ENCODE measurements around the gene ERP44.
"Not testable (repeated sequence)": the region's sequence is repeated elsewhere in the genome, so short reads cannot be mapped to it uniquely, and the experiment has no call there.

ERP44 gene

GRCh38 chr9:100099722-100100042 is 882 bp upstream of the ERP44 start:
- no peak for DNase-seq

DNA sequence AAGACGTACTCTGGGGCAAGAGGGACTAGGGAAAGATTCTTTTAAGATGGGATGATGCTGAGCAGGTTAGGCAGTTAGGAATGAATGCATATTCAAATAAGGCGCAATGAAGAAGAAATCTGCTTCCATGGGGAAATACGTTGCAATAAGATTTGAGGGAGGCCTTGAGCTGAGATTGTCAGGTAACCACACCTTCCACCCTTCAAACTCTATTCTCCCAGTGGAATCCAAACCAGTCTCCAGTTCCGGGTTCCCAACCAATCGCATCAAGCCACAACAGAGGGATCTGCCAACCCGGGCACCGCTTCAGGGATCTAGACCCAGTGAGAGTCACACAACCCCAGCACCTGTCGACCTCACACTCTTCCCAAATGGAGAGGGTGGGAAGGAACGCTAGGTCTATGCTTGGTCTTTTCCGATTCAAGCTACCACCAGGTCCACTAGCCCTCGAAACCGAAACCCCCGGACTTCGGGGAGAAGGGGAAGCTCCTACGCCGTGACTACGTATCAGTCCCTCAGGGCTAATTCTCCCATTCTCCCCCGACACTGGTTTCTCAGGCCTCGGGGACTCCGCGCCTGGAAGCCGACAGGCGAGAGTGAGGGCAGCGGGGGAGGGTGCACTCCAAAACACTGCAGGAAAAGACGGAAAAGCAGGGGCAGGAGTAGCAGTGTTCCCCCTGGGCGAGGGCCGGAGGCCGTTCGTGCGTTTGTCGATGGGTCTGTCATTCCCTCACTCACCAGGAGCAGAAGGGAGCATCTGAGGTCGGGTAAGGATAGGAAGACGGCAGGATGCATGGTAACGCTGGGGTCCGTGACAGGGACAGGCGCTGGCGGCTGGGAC is 534 bp downstream of the ERP44 start:
- DNase-seq = peak; percentile 28

GRCh38 chr9:100096378-100096916 is 2.4 kb downstream of the ERP44 start:
- DNase-seq = no peak

DNA sequence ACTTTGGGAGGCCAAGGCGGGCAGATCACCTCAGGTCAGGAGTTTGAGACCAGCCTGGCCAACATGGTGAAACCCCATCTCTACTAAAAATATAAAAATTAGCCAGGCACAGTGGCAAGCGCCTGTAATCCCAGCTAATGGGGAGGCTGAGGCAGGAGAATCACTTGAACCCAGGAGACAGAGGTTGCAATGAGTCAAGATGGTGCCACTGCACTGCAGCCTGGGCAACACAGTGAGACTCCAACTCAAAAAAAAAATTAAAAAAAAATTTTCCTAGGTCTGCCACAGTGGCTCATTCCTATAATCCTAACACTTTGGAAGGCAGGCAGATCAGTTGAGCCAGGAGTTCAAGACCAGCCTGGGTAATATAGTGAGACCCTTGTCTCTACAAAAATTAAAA is 4.4 kb downstream of the ERP44 start:
- not testable (repeated sequence) for DNase-seq

DNA sequence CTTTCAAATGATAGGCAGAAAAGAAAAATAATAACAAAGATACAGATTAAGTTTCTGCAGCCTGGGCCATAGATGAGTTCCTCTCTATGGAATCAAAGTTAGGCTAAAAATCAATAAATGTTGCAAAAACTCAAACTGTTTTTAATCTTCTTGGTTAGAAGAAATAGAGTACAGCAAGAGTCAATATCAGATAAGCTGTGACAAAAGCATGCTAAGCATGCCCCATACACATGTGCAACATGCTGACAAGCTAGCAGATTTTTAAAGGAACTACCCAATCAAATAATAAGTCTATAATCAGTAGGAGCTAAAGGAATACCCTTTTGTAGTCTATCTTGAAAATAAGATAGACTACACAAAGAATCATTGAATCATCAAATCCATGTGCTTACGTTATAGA is 6.7 kb downstream of the ERP44 start:
- no peak for DNase-seq

- DNase-seq = no peak
Measured at GRCh38 chr9:100091650-100092049, 7.2 kb downstream of the ERP44 start.

GRCh38 chr9:100090880-100091279 is 7.9 kb downstream of the ERP44 start:
- DNase-seq = no peak

DNA sequence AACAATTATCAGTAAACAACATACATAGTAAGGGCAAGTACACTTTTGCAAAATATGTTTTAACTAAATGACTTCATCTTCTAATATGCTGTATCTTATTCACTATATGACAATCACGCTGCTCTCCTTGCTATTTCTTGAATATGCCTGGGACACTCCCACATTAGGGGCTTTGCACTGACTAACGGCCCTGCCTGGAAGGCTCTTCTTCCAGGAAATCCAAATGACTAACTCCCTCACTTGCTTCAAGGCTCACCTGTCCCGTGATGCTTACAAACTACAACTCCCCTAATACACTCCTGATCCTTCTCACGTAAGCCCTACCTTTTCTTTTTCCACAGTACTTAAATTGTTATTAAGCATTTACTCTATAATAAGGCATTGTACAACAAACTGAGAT is 10.6 kb downstream of the ERP44 start:
- no peak for DNase-seq

DNA sequence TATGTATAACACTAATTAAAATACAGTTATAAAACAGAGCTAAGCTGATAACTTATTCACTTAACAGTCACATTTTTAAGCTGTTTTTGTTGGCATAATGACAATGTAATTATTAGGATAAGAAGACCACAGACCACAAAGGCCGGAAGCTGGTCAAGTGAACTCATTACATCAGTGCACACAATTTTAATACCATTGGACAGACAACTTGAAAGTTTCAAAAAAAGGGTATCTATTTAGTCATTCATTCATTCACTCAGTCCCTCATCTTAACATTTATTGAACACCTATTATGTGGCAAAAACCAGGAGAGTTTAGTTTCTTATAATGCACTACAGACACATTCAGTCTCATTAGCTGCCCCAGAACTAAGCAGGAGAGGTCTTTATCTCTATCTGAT is 11.6 kb downstream of the ERP44 start:
- DNase-seq = no peak

DNA sequence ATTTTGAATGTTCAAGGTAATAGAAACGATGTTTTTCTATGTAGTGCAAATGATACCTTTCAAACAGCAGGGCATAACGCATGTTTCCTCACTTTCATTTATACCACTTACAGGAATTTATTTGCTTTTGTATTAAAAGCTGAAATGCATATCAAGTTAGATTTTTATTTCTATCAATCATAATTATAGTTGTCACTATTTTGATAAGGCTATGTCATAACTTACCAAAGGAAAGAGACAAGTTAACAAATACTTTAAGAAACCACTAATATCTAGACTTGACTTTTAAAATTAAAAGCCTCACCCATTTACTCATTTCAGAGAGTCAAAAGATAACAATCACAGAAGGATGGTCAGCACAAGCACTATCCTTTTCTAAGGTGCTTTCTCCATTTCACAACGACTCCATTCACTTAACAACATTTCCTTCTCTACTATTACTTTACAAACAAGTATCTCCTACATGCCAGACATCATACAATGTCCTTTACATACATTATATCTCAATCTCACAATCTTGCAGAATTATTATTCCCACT is 12.6 kb downstream of the ERP44 start:
- no peak for DNase-seq

DNA sequence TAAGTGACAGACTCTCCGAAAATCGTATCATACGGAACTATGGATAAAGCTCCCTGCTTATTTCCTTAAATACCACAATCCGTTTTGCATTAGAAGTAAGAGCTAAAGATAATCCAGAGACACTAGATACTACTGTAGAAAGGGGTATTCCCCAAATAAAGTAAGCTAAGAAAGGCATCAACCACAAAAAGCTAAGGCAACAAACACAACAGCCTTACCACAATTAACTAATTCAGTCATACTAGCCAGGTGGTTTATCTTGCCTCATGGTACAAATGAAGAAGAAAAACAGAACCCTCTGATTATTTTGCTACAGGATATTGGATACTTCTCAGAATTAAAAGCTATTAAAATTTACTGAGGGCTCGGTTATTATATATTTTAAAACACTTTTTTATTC is 14.1 kb downstream of the ERP44 start:
- no peak for DNase-seq

DNA sequence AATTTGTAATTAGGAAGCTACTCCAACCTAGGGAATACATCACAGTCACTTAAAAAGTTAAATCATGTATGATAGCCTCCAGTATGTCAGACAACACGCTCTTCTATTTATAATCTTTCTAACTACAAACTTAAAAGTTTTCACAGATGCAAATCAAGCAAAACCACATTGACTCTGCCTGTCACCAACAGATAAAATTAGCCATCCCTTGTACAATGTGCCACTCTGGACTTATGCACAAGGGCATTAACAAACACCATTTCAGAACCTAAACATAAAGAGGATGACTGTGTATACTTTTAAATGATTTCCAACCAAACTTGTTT is 14.7 kb downstream of the ERP44 start:
- no peak for DNase-seq

DNA sequence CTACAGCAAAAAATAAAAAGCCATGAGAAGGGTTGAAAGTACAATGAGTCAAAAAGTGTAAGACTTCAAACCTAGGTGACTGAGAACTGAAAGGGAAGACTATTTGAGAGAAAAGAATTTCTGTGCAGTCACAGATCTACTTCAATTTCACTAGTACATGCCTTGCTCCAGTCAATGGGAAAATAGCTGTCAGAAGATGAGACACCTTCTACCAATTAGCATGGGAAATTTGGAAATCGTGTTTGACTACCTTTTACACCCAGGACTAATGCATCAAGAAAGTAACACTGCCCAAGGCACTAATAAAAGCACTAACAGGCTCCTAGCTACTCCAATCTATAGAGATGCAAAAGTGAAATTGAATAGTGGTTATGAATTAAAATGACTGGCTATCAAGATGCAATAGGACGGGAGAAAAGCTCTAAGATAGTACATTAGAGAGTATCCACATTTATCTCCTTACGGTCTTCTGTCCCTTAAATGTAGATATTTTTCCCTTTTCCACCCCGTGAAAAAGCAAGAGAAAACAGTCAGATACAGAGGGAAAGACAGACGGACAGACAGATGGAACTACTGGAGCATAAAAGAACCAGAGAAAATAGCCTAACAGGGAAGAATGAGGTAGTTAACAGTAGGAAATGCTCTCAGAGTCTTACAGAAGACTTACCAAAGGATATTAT is 15.2 kb downstream of the ERP44 start:
- DNase-seq = no peak

DNA sequence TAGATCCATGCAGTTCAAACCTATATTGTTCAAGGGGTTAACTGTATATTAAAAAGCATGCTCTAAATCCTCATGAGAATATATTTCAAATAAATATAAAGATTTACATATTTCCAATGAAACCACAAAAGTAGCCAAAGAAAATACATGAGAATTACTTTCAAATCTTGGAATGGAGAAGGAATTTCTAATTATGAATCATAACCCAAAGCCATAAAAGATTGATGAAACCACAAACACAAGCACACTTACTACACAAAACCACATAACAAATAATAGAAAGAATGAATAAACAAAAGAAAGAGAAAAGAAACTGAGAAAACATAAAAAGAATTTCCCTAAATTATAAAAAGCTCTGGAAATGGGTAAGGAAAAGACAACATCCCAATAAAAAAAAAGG is 16.0 kb downstream of the ERP44 start:
- no peak for DNase-seq

- not testable (repeated sequence) for DNase-seq
Measured at GRCh38 chr9:100076256-100076655, 22.5 kb downstream of the ERP44 start.

DNA sequence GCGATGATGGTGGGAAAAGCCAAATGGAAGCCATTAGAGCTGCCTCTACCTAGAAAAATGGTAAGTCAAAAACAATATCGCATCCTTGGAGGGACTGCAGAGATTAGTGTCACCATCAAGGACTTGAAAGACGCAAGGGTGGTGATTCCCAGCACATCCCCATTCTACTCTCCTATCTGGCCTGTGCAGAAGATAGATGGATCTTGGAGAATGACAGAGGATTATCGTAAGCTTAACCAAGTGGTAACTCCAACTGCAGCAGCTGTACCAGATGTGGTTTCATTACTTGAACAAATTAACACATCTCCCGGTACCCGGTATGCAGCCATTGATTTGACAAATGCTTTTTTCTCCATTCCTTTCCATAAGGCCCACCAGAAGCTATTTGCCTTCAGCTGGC is 23.8 kb downstream of the ERP44 start:
- DNase-seq = no peak

- no peak for DNase-seq
Measured at GRCh38 chr9:100074093-100074492, 24.7 kb downstream of the ERP44 start.

DNA sequence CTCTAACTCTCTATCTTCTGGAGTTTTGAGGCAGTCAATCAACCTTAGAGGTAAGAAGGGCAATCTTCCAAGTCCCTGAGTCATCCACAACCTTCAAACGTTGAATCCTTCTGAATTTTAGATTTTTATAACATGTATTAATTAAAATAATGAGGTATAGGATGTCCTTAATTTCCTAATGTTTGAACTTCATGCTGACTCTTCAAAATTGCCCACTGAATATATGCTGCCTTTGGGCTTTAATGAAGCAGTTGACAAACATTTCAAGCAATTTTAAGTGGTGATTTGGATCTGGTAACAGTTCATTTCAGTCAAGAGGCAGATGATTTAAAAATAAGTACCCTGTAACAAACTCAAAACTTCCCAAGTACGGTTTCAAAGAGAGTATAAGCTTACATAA is 26.0 kb downstream of the ERP44 start:
- no peak for DNase-seq

GRCh38 chr9:100071271-100071670 is 27.5 kb downstream of the ERP44 start:
- no peak for DNase-seq

DNA sequence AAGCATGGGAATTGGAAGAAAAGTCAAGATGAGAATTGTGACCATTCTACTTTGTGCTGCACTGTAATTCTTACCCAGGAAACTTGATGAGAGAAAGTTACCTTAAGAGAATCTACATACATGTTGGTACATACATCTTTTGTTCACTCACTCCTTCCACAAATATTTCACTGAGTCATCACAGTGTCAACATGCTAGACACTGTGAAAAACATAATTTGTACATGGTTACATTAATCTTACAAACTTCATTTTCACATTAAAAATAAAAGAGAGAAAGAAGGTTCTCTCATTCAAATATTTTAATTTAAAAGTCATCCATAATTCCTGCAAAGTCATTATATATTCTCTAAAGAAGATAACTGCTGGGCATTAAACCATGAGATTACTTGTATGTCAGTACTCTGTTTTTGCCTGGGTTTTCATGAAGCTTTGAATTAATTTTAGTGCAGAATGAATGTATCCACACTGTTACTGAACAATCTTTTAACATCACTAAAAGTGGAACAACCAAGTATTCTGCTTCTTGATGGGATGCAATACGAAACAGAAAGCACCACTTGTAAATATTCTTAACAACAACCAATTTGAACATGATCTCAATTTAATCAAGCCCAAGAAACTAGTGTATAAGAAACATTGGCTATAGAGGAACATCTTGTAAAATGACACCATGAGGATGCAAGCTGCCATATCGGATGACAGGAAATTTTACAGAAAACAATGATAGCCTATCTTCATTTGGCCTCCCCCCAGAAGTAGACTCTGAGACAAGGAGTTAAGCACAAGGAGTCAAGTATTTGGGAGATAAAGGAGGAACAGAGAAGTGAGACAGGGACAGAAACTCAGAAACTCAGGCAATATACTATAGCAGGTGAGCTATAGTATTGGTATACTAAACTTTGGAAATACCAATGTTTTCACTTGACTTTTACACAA is 28.4 kb downstream of the ERP44 start:
- DNase-seq = no peak

- DNase-seq = not testable (repeated sequence)
Measured at GRCh38 chr9:100069068-100069467, 29.7 kb downstream of the ERP44 start.

DNA sequence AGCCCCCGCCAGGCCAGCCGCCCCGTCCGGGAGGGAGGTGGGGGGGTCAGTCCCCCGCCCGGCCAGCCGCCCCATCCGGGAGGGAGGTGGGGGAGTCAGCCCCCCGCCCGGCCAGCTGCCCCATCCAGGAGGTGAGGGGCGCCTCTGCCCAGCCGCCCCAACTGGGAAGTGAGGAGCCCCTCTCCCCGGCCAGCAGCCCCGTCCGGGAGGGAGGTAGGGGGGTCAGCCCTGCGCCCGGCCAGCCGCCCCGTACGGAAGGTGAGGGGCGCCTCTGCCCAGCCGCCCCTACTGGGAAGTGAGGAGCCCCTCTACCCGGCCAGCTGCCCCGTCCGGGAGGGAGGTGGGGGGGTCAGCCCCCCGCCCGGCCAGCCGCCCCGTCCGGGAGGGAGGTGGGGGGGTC is 30.8 kb downstream of the ERP44 start:
- DNase-seq = not testable (repeated sequence)

DNA sequence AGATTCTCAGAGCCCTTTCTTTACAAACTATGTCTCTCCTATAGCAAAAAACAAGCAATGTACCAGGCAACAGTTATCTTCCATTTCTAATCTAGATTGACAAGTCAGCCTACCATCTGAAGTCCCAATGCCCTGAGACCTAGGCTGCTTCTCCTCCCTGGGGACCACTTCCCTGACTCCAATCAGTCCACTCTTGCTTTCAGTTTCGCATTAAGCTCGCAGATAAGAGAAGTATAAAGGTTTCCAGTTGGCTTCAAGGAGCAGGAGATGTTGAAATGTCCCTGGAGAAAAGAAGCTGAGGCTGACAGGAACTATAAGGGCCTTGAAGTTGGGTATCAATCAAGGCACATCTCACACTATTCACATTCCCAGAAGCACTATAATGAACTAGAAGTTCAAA is 32.3 kb downstream of the ERP44 start:
- DNase-seq = no peak

All from effector CD8-positive, alpha-beta T cell (primary cell).